Measurements from ENCODE around the gene CUTA.
"Not testable (repeated sequence)": the region's sequence is repeated elsewhere in the genome, so short reads cannot be mapped to it uniquely, and the experiment has no call there.

CUTA gene

DNA sequence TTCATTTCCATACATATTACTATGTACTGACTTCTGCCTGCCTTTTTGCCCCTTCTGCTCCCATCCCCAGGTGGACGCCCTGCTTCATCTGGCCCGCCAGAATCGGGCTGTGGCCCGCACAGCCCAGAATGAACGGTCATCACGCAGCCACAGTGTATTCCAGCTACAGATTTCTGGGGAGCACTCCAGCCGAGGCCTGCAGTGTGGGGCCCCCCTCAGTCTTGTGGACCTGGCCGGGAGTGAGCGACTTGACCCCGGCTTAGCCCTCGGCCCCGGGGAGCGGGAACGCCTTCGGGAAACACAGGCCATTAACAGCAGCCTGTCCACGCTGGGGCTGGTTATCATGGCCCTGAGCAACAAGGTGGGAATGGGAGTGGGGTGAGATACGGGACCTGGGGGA lies 11.8 kb downstream of the CUTA start:
- TF ChIP-seq, protein P1, sequence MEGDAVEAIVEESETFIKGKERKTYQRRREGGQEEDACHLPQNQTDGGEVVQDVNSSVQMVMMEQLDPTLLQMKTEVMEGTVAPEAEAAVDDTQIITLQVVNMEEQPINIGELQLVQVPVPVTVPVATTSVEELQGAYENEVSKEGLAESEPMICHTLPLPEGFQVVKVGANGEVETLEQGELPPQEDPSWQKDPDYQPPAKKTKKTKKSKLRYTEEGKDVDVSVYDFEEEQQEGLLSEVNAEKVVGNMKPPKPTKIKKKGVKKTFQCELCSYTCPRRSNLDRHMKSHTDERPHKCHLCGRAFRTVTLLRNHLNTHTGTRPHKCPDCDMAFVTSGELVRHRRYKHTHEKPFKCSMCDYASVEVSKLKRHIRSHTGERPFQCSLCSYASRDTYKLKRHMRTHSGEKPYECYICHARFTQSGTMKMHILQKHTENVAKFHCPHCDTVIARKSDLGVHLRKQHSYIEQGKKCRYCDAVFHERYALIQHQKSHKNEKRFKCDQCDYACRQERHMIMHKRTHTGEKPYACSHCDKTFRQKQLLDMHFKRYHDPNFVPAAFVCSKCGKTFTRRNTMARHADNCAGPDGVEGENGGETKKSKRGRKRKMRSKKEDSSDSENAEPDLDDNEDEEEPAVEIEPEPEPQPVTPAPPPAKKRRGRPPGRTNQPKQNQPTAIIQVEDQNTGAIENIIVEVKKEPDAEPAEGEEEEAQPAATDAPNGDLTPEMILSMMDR (conservative IDR thresholded peaks at IDR 0.05), result no peak
- TF ChIP-seq ZFX (IDR thresholded peaks at IDR 0.05), result no peak
- no peak overlapping the region for H3K27ac ChIP-seq

DNA sequence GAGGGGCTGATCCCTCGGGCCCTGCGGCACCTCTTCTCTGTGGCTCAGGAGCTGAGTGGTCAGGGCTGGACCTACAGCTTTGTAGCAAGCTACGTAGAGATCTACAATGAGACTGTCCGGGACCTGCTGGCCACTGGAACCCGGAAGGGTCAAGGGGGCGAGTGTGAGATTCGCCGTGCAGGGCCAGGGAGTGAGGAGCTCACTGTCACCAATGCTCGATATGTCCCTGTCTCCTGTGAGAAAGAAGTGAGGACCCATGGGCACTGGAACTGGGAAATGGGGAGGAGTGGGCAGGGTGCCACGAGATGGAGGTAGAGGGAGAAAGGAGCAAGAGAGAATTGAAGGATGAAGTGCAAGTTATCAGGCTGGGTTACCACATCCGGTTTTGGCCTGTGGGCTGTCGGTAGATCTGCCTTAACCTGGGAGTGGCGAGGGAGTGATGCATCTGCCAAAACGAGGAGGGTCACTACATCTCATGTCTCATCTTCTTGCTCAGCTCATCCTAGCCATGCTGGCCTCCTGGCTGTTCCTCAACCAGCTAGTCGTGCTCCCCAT lies 12.4 kb downstream of the CUTA start:
- TF ChIP-seq ZFX (IDR thresholded peaks at IDR 0.05), result no peak
- TF ChIP-seq, protein P1 (conservative IDR thresholded peaks at IDR 0.05), result no peak
- no peak overlapping the region for H3K27ac ChIP-seq

DNA sequence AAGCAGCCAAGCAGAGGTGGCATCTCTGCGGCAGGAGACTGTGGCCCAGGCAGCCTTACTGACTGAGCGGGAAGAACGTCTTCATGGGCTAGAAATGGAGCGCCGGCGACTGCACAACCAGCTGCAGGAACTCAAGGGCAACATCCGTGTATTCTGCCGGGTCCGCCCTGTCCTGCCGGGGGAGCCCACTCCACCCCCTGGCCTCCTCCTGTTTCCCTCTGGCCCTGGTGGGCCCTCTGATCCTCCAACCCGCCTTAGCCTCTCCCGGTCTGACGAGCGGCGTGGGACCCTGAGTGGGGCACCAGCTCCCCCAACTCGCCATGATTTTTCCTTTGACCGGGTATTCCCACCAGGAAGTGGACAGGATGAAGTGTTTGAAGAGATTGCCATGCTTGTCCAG lies 13.0 kb downstream of the CUTA start:
- TF ChIP-seq, protein P1 (conservative IDR thresholded peaks at IDR 0.05), result no peak
- TF ChIP-seq ZFX (IDR thresholded peaks at IDR 0.05), result no peak
- H3K27ac ChIP-seq, result no peak overlapping the region

DNA sequence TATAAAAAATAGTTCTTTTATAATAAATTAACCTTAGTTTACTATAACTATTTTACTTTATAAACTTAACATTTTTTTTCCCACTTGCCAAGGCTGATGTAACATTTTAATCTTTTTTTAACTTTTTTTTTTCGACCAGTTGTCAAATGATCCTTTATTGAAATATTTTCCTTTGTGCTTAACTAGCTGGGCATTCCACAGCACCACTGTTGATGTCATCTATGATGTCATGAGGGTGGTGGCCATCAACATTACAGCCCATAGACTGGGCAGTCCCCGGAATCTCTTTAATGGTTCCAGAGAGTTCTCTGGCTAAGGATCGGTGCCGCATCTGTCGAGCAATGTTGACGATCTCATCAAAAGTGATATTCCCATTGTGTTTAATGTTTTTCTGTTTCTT lies 18.0 kb downstream of the CUTA start:
- H3K27ac ChIP-seq, result not testable (repeated sequence)

DNA sequence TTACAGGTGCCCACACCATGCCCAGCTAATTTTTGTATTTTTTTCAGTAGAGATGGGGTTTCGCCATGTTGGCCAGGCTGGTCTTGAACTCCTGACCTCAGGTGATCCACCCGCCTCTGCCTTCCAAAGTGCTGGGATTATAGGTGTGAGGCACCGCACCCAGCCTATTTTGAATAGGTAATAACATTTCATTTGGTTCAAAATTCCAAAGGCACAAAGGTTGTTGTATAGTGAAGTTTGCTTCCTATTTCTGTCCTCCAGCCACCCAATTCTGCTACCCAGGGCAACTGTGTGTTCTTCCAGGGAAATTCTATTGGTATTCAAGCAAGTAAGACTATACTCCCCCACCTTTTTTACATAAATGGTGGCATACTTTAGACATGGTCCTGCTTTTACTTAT lies 19.3 kb downstream of the CUTA start:
- not testable (repeated sequence) for H3K27ac ChIP-seq

DNA sequence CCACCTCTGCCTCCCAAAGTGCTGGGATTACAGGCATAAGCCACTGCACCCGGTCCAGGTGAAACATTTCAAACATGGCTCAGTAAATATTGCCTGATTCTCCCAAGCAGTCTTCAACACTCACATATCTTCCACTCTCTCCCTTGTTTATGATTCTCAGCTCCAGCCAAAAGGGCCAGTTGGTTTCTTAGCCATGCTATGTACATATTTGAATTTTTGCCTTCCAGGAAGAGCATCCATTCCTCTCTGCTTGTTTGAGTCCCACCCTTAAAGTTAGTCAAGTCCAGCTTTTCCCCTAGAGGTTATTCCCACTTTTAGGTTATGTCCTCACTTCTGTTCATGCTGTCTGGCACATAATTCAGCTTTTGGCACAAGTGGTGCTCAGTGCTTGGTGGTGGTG lies 20.4 kb downstream of the CUTA start:
- no peak overlapping the region for H3K27ac ChIP-seq
- no peak for TF ChIP-seq ZFX (IDR thresholded peaks at IDR 0.05)
- TF ChIP-seq, protein P1 (conservative IDR thresholded peaks at IDR 0.05), result no peak

DNA sequence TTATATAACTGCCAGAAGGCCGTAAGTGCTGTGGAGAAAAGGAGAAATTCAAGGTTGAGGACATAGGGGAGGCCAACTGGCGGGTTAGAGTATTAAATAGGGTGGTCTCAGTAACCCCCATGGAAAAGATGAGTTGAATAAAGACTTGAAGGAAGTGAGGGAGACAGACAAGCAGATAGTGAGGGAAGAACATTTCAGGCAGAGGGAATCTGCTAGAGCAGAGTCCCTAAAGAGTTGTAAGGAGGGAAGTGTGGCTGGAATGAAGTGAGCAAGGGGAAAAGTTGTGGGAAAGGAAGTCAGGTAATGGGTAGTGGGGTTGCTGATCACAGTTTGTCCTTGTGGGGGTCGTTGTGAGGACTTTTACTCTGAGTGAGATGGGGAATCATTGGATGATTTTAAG lies 24.9 kb downstream of the CUTA start:
- H3K27ac ChIP-seq, result peak overlapping the region; percentile 98
- TF ChIP-seq, protein P1 (conservative IDR thresholded peaks at IDR 0.05), result no peak
- no peak for TF ChIP-seq ZFX (IDR thresholded peaks at IDR 0.05)

DNA sequence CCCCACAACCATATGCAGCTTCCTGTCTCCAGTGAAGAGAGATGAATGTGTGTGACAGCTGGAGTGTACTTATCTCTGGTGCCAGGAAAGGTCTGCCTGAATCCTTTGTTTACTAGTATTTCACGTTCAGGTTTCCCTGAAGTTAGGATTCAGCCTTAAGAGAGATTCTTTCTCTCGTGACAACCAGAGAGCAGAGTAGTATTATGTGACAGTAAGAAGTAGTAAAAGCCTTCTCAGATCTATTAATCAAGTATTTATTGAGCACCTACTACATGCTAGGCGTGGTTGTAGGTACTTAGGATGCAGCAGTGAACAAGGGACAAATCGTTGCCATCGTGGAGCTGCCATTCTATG lies 25.3 kb downstream of the CUTA start:
- no peak for TF ChIP-seq ZFX (IDR thresholded peaks at IDR 0.05)
- TF ChIP-seq, protein P1 (conservative IDR thresholded peaks at IDR 0.05), result no peak
- peak overlapping the region; percentile 98 for H3K27ac ChIP-seq

Data from C4-2B (cell line).